Activated naive CD8-positive, alpha-beta T cell treated with anti-CD3 and anti-CD28 coated beads, Interleukin-2, amount 50 U/mL, for 16 hours (primary cell): ENCODE measurements around the gene COL5A1.
"Not testable (repeated sequence)": the region's sequence is repeated elsewhere in the genome, so short reads cannot be mapped to it uniquely, and the experiment has no call there.

ENCODE experiments used
- DNase-seq: peaks from one replicate; pipeline ENCODE4 v3.0.0-alpha.2; 2020; ENCODE audit warnings: low read depth, low spot score

Gene COL5A1

GRCh38 chr9:134676886-134677285 lies 35.3 kb downstream of the COL5A1 start:
- DNase-seq, result no peak

- DNase-seq, result no peak
Observed at GRCh38 chr9:134677743-134678142, 36.1 kb downstream of the COL5A1 start.

DNA sequence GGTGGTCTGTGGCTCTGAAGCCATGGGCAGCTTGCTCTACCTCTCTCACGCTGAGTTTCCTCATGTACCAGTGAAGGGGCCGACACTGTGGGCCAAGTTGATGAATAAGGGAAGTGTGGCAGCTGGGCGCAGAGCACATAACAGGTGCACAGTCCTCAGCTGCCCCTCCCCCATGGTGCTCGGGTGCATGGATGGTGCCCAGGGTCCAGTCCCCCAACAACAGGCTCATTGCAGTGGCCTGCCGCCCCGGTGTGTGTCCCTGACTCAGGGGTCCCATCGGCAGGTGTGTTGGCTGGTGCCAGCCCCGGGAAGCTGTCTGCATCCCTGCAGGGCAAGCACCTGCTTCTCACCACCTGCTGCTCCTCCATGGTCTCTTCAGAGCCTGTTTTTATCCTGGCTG lies 36.6 kb downstream of the COL5A1 start:
- DNase-seq, result no peak

- DNase-seq, result no peak
Observed at GRCh38 chr9:134678666-134679443, 37.3 kb downstream of the COL5A1 start.

DNA sequence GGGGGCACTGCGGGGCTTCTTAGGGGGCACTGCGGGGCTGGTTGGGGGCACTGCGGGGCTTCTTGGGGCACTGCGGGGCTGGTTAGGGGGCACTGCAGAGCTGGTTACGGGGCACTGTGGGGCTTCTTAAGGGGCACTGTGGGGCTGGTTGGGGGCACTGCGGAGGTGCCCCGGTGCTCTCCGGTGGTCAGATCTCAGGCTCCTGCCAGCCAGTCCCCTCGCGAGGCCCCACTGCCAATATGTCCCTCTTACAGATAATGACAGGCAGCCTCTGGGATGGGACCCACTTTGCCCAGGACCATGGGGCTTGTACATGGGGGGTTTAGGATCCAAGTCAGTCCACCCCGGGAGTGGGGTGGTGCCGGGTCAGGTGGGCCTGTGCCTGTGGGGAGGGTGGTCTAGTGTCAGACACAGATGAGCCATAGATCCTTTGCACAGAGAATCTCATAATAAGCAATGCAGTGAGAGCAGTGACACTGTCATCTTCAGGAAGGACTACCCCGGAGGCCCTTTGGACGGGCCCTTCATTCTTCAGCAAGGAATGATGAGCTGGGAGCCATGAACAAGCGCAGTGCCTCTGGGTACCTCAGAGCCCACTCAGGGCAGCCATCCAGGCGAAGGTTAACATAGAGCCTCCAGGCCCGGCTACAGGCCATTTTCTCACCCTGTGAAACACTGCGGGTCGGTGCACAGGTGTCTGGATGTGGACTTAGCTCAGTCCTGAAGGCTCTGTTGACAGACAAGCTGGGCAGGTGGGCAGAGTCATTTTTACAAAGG lies 38.2 kb downstream of the COL5A1 start:
- no peak for DNase-seq

DNA sequence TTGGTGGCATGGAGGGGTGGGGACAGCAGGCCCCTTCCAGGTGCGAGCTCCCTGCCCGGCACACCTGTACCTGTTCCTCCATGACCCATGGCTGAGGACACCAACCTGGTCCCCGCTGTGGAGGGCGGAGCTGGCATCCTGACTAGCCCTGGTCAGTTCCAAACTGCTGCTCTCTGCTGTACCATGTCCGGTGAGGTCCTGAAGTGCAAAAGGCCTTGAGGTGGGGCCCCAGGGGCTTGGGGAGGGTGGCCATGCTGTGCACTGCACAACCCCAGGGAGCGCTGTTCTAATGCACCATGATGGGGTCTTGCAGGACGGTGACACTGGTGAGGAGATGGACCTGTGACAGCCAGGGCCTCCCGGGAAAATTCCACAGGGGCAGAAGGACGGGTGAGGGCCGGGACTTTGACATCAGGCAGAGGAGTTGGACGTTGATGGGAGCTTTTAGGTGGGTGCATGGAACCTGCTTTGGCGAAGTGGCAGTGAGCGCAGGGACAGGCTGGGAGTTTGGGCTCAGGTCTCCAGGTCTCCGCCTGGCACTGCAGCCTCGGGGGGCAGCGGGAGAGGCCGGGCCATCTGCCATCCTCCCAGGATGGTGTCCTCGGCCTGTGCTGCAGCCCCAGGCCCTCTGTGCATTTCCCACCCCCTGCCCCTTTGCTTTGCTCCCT lies 38.9 kb downstream of the COL5A1 start:
- DNase-seq, result no peak

DNA sequence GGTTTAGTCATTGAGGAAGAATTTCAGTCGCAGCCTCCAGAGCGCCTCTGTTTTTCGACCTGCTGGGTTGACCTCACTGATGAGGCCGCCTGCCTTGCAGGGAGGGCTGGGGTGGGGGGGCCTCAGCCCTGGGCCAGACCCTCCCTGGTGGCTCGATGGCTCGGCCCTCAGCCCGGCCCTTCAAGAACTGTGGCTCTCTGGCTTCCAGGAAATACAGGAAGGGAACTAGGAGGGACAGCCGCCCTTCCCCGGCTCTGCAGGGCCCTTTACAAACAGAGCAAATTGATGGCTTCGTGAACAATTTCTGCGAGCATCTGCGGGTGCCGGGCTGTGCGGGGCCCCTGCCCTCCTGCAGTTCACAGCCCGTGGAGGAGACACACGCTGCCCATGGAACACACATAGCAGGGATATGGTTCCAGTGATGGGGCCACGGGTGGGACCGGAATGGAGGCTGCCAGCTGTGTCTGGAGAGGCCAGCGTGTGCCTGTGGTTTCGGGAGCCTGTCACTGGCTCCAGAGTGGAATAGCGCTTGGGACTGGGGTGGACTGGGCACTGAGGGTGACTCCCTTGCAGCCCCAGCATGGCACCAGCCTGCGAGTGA lies 39.6 kb downstream of the COL5A1 start:
- DNase-seq, result no peak

GRCh38 chr9:134682026-134682425 lies 40.4 kb downstream of the COL5A1 start:
- no peak for DNase-seq

- no peak for DNase-seq
Observed at GRCh38 chr9:134682651-134683364, 41.2 kb downstream of the COL5A1 start.

GRCh38 chr9:134683714-134684374 lies 42.2 kb downstream of the COL5A1 start:
- no peak for DNase-seq

GRCh38 chr9:134684375-134684723 lies 42.7 kb downstream of the COL5A1 start:
- no peak for DNase-seq

DNA sequence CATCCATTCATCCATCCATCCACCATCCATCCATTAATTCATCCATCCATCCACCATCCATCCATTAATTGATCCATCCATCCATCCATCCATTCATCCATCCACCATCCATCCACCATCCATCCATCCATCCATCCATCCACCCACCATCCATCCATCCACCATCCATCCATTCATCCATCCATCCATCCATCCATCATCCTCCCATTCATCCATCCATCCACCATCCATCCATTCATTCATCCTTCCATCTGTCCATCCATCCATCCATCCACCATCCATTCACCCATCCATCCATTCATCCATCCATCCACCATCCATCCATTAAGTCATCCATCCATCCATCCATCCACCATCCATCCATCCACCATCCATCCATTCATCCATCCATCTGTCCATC lies 43.3 kb downstream of the COL5A1 start:
- DNase-seq, result not testable (repeated sequence)

DNA sequence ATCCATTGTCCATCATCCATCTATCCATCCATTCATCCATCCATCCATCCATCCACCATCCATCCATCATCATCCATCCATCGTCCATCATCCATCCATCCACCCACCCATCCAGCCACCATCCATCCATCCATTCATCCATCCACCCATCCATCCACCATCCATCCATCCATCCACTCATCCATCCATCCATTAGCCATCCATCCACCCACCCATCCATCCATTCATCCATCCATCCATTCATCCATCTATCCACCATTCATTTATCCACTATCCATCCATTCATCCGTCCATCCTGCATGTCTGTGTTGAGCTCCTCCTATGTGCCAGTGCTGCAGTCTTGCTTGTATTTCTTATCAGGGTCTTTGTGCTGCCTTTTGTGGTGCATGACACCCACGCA lies 44.2 kb downstream of the COL5A1 start:
- no peak for DNase-seq

GRCh38 chr9:134686896-134687295 lies 45.3 kb downstream of the COL5A1 start:
- no peak for DNase-seq

DNA sequence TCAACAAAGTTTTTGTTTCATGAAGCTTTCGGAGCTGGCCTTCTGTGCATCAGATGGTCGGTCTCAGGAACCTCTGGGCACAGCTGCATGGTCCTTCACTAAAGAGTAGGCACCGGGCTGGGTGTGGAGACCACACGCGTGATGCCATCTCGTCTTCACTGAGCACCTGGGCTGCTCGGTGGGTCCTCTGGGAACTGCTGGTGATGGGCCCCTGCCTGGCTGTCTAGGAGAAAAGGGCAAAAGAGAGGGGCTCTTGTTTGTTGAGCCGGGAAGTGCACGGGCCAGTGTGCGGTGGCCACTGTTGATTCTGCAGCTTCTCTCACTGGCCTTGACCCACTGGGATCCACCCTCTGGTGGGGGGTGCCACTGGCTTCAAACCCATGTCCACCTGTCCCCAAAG lies 46.0 kb downstream of the COL5A1 start:
- no peak for DNase-seq

DNA sequence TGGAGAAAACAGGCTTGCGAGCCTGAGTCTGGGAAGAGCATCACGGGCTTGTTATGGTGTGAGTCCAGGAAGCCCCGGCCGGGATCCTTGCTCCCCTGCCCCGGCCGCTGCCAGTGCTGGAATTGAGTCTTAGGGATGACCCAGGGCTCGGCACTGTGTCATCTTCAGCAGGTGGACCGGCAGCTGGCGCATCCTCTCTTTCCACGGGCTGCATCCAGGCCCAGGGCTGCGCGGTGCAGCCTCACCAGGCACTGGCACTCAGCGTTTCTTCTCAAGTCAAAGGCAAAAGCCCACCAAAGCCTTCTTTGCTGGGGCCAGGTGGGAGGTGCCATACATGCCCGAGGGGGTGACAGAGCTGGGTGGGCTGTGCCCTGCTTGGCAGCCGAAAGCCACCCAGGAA lies 46.6 kb downstream of the COL5A1 start:
- no peak for DNase-seq

- no peak for DNase-seq
Observed at GRCh38 chr9:134688661-134689320, 47.2 kb downstream of the COL5A1 start.

GRCh38 chr9:134689321-134690181 lies 47.9 kb downstream of the COL5A1 start:
- no peak for DNase-seq

GRCh38 chr9:134690301-134690751 lies 48.7 kb downstream of the COL5A1 start:
- DNase-seq, result no peak
